Testis (tissue), 3 donors: ENCODE measurements around the gene NPTX2. TPM values are rescaled to one million over a fixed set of nuclear protein-coding genes. Genes with fewer than 3 reads are reported as not detected.

Experiments used
- DNase-seq: peaks from one replicate; pipeline ENCODE4 v3.0.0-alpha.2; 2019
- H3K27ac ChIP-seq, 2 donors: fragments of 200-600 bp; sonication (generic); one replicate each; pipeline ENCODE4 v1.5.1; 2019
- H3K27me3 ChIP-seq: fragments of 200-600 bp; sonication (generic); one replicate; pipeline ENCODE4 v1.5.1; 2019
- H3K36me3 ChIP-seq: fragments of 200-600 bp; sonication (generic); one replicate; pipeline ENCODE4 v1.5.1; 2017; ENCODE audit warnings: low read depth; ENCODE audit errors: missing control alignments
- H3K4me1 ChIP-seq: fragments of 200-600 bp; sonication (generic); one replicate; pipeline ENCODE4 v1.5.1; 2019
- H3K4me3 ChIP-seq, 2 donors: fragments of 200-600 bp; sonication (generic); one replicate each; pipeline ENCODE4 v1.5.1; 2017 to 2019
- H3K9me3 ChIP-seq: fragments of 200-600 bp; sonication (generic); one replicate; pipeline ENCODE4 v1.5.1; 2017
- POLR2A ChIP-seq: fragments of 450-650 bp; IDR thresholded peaks from one replicate; pipeline ENCODE4 v1.6.1; 2017; ENCODE audit warnings: antibody characterized with exemption, mild to moderate bottlenecking, moderate library complexity
- WGBS, 2 donors: methylation state at CpG; one replicate each; pipeline ENCODE4 v1.1.5; 2018; 5-methylcytosine and 5-hydroxymethylcytosine counted together
- intact Hi-C: fragments of 100-400 bp; cut with DNase I; formaldehyde crosslinking; loops from one replicate; pipeline ENCODE4 v1.15.1; 2023; ENCODE audit warnings: low total_unique reads
- polyA plus RNA-seq: library from polyadenylated mRNA; stranded (reverse); fragments of 350-450 nt; fragmentation: Illumina TruSeq; extraction: RNeasy Lipid Tissue Mini Kit (QIAGEN cat#74804); gene quantifications from one replicate; pipeline ENCODE4 v1.2.3, GENCODE V29; 2014; ENCODE audit warnings: low read depth, low replicate concordance; ENCODE audit not compliant: insufficient read depth
- total RNA-seq, 2 donors: library from RNA; depleted of rRNA; stranded (reverse); fragments of >200 nt; gene quantifications; one replicate each; pipeline ENCODE4 v1.2.3, GENCODE V29; 2016
- TF ChIP-seq, protein P1 (sequence below), 3 experiments: fragments of 450-650 bp in 2 of 3; fragments of 200-600 bp in 1 of 3; sonication (generic) in 1 of 3; IDR thresholded peaks; one replicate each; pipeline ENCODE4 v1.5.1; 2016 to 2019; ENCODE audit warnings: antibody characterized with exemption in 3 of 3, mild to moderate bottlenecking in 2 of 3, moderate library complexity in 1 of 3

NPTX2 gene
- total and polyA plus RNA-seq, 3 donors from 2014 or later = 77.3 to 139 (median 136) TPM

DNA sequence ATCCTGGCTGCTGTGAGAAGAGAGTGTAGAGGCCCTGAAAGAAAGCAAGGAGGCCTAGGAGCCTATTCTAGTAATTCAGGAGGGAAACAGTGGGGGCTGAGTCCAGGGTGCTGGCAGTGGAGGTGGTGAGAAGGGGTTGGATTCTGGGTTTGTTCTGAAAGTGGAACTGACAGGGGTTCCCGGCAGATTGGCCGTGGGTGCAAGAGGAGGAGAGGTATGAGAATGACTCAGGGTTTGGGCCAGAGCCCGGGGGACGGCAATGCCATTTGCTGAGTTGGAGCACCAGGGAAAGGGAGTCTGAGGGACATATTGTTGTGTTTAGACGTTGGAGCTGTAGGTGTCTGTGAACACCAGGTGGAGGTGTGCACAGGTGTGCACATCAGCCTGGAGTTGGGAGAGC is 38.5 kb downstream of the NPTX2 start:
- TF ChIP-seq POLR2A = no peak
- TF ChIP-seq, protein P1, sequence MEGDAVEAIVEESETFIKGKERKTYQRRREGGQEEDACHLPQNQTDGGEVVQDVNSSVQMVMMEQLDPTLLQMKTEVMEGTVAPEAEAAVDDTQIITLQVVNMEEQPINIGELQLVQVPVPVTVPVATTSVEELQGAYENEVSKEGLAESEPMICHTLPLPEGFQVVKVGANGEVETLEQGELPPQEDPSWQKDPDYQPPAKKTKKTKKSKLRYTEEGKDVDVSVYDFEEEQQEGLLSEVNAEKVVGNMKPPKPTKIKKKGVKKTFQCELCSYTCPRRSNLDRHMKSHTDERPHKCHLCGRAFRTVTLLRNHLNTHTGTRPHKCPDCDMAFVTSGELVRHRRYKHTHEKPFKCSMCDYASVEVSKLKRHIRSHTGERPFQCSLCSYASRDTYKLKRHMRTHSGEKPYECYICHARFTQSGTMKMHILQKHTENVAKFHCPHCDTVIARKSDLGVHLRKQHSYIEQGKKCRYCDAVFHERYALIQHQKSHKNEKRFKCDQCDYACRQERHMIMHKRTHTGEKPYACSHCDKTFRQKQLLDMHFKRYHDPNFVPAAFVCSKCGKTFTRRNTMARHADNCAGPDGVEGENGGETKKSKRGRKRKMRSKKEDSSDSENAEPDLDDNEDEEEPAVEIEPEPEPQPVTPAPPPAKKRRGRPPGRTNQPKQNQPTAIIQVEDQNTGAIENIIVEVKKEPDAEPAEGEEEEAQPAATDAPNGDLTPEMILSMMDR (IDR thresholded peaks at IDR 0.05) = no peak
- H3K9me3 ChIP-seq = no peaks in the 10 kb centered on the region
- H3K27ac ChIP-seq = no peak overlapping the region
- H3K4me1 ChIP-seq = no peaks in the 10 kb centered on the region
- WGBS, 2 donors = 86 to 92% methylated on average over 5 of the region's 5 CpGs
- H3K36me3 ChIP-seq = no peaks in the 10 kb centered on the region
- no peaks in the 10 kb centered on the region for H3K27me3 ChIP-seq
- DNase-seq = no peak
- intact Hi-C loops = no loop called here
- H3K4me3 ChIP-seq = no peak overlapping the region

DNA sequence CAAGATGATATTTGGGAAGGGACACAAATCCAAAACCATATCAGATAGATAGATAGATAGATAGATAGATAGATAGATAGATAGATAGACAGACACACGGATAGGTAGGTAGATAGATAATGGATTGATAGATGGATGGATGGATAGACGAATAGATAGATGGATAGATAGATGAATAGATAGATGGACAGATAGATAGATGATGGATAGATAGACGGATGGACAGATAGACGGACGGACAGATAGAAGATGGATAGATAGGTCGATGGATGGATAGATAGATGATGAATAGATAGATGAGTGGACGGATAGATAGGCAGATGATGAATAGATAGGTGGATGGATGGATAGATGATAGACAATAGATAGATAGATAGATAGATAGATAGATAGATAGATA is 39.8 kb downstream of the NPTX2 start:
- intact Hi-C loops = no loop called here
- H3K4me1 ChIP-seq = no peaks in the 10 kb centered on the region
- no peak for DNase-seq
- H3K27ac ChIP-seq = no peak overlapping the region
- TF ChIP-seq, protein P1 (IDR thresholded peaks at IDR 0.05) = no peak
- TF ChIP-seq POLR2A = no peak
- H3K4me3 ChIP-seq = no peak overlapping the region
- 88 to 92% methylated on average over 7 of the region's 7 CpGs for WGBS, 2 donors
- no peaks in the 10 kb centered on the region for H3K9me3 ChIP-seq
- H3K36me3 ChIP-seq = no peaks in the 10 kb centered on the region
- no peaks in the 10 kb centered on the region for H3K27me3 ChIP-seq

DNA sequence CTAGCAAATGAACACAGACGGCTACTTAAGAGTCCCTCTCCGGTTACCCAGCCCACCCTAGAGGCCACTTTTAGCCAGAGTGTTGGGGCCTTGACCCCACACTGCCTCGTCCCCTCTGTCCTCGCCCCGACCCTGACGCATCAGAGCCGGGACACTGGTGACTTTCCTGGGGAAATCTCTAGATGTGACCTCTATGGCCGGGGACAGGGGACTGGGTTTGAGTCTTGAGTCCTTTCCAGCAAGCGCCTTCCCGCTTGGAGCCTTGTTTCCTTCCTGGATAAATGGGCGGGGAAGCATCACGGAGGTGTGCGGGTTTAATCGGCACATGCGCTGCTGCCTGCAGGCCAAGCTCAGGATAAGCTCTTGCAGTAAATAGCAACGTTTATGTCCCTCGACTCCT is 40.7 kb downstream of the NPTX2 start:
- 43 to 60% methylated on average over 11 to 17 of the region's 17 CpGs for WGBS, 2 donors
- Histone ChIP-seq H3K27ac (no peak overlapping the region), H3K4me3 (peak overlapping the region in 1 of 2 donors; percentile 10), H3K36me3 (no peaks in the 10 kb centered on the region), H3K4me1 (no peaks in the 10 kb centered on the region), H3K27me3 (no peaks in the 10 kb centered on the region), H3K9me3 (no peaks in the 10 kb centered on the region)
- intact Hi-C loops = no loop called here
- TF ChIP-seq, protein P1 (IDR thresholded peaks at IDR 0.05) = no peak
- no peak for TF ChIP-seq POLR2A
- DNase-seq = no peak

DNA sequence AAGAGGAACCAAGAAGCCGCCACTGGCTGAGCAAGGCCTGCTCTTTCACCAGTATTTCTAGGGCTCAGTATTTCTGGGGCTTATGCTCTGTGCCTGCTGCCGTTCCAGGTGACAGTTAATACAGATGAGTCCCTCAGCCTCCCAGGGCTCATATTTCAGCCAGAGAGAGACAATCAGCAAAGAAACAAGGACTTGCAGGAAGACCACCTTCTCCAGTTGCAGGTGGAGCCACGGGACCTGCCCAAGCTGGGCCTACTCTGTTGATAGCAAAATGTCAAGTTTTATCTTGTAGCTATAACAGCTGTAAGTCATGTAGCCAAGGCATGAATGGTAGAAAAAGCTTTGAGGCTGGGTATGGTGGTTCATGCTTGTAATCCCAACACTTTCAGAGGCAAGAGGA is 42.7 kb downstream of the NPTX2 start:
- no peaks in the 10 kb centered on the region for H3K27me3 ChIP-seq
- no peak overlapping the region for H3K27ac ChIP-seq
- intact Hi-C loops = no loop called here
- H3K9me3 ChIP-seq = no peaks in the 10 kb centered on the region
- H3K4me1 ChIP-seq = no peaks in the 10 kb centered on the region
- H3K4me3 ChIP-seq = no peak overlapping the region
- no peaks in the 10 kb centered on the region for H3K36me3 ChIP-seq
- TF ChIP-seq, protein P1 (IDR thresholded peaks at IDR 0.05) = no peak
- no peak for TF ChIP-seq POLR2A
- DNase-seq = no peak
- 82 to 84% methylated on average over 3 of the region's 3 CpGs for WGBS, 2 donors

DNA sequence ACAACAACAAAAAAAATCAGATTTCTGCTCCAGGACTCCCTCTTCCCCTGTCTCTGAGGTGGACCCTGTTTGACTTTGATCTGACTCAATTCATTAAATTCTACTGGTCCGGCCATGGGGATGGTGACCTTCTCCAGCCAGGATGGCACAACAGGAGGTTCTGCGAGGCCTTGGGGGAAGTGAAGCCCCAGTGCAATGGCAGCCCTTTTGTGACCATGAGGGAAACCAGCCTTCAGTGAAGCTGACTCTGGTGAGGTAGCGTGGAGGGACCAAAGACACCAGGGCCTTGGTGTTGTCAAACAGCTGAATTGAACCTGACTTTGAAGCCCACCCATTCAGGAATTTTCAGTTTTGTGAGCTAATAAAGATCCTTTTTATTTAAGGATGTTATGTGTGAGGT is 44.5 kb downstream of the NPTX2 start:
- TF ChIP-seq POLR2A = no peak
- TF ChIP-seq, protein P1 (IDR thresholded peaks at IDR 0.05) = no peak
- H3K27ac ChIP-seq = no peak overlapping the region
- 64 to 77% methylated on average over 3 of the region's 3 CpGs for WGBS, 2 donors
- no peak overlapping the region for H3K4me3 ChIP-seq
- no peaks in the 10 kb centered on the region for H3K9me3 ChIP-seq
- H3K4me1 ChIP-seq = no peaks in the 10 kb centered on the region
- no peaks in the 10 kb centered on the region for H3K27me3 ChIP-seq
- DNase-seq = no peak
- intact Hi-C loops = no loop called here
- no peaks in the 10 kb centered on the region for H3K36me3 ChIP-seq
